HL-60 (cell line): Measurements from ENCODE around the gene TMEM143.

Source experiments
- REST ChIP-seq: IDR thresholded peaks from 2 replicates; pipeline ENCODE4 v1.6.1; 2012; ENCODE audit warnings: low read depth; ENCODE audit not compliant: insufficient replicate concordance
- SPI1 ChIP-seq: IDR thresholded peaks from 2 replicates; pipeline ENCODE4 v1.6.1; 2012; ENCODE audit warnings: low read depth, mild to moderate bottlenecking, borderline replicate concordance
- TF ChIP-seq, protein P1 (sequence below): IDR thresholded peaks from one replicate; pipeline ENCODE4 v1.5.1; 2011; ENCODE audit warnings: low read length, control low read depth, inconsistent platforms; ENCODE audit not compliant: insufficient read depth

GRCh38 chr19:48368936-48369335 is 5.2 kb upstream of the TMEM143 start:
- TF ChIP-seq, protein P1, sequence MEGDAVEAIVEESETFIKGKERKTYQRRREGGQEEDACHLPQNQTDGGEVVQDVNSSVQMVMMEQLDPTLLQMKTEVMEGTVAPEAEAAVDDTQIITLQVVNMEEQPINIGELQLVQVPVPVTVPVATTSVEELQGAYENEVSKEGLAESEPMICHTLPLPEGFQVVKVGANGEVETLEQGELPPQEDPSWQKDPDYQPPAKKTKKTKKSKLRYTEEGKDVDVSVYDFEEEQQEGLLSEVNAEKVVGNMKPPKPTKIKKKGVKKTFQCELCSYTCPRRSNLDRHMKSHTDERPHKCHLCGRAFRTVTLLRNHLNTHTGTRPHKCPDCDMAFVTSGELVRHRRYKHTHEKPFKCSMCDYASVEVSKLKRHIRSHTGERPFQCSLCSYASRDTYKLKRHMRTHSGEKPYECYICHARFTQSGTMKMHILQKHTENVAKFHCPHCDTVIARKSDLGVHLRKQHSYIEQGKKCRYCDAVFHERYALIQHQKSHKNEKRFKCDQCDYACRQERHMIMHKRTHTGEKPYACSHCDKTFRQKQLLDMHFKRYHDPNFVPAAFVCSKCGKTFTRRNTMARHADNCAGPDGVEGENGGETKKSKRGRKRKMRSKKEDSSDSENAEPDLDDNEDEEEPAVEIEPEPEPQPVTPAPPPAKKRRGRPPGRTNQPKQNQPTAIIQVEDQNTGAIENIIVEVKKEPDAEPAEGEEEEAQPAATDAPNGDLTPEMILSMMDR, result no peak
- TF ChIP-seq REST, result no peak
- no peak for TF ChIP-seq SPI1
